NCI-H2227 (cell line): ENCODE results near the gene LSMEM2.
"Not testable (repeated sequence)": the region's sequence is repeated elsewhere in the genome, so short reads cannot be mapped to it uniquely, and the experiment has no call there.

Experiments used
- DNase-seq: peaks from one replicate; lab custom pipeline; 2025; ENCODE audit not compliant: unreplicated experiment; lab: John Stamatoyannopoulos, UW

The LSMEM2 gene

GRCh38 chr3:50245831-50246516, 32.9 kb upstream of the LSMEM2 start:
- DNase-seq, result peak; percentile 90

GRCh38 chr3:50246517-50246954, 32.4 kb upstream of the LSMEM2 start:
- DNase-seq, result no peak

GRCh38 chr3:50248387-50248786, 30.5 kb upstream of the LSMEM2 start:
- no peak for DNase-seq

DNA sequence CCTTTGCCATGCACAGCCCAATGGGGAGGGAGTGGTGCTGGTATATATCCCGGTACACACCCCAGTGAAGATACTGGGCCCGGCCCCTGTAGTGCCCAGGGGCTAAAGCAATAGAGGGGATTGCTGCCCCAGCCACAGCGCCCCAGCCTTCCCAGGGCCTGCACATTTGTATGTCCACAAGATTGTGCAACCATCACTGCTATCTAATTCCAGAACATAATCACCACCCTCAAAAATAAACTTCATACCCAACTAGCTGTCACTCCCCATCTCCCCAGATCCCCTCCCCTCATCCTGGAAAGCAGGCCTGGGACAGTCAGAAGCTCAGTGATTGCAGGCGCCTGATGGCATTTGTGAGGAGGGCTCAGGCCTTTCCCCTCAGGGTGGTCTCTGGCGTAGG, 29.4 kb upstream of the LSMEM2 start:
- DNase-seq, result no peak

DNA sequence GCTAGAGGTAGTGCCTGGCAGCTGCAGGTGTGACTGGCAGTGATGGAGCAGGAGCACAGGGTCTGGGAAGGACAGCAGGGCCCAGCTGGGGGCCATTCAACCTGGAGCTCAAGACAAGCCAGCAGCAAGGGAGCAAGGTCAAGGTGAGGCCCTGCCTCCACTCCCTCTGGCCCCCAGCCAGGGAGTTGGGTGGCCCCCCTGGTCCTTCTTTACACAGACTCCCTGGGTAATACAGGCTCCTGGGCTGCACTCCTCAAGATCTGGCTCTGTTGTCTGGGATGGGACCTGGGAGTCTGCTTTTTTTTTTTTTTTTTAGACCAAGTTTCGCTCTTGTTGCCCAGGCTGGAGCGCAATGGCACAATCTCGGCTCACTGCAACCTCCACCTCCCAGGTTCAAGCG, 28.4 kb upstream of the LSMEM2 start:
- DNase-seq, result no peak

GRCh38 chr3:50251220-50251619, 27.7 kb upstream of the LSMEM2 start:
- no peak for DNase-seq

GRCh38 chr3:50254577-50255250, 24.2 kb upstream of the LSMEM2 start:
- no peak for DNase-seq

DNA sequence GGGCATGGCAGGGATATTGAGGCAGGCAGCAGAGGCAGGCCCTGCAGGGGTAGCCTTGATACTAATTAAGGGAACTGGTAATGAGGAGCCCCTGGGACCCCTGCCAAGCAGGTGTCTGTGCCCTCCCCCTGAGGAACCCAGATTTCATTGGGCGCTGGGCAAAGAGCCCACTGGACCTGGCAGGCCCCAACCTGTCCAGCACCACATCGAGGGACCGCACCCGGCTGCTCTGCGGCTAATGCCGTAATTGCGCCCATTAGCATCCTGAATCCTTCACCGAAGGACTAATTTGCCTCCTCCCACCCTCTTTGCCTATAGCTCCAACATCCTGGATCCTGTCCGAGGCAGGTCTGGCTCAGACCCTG, 23.7 kb upstream of the LSMEM2 start:
- no peak for DNase-seq

DNA sequence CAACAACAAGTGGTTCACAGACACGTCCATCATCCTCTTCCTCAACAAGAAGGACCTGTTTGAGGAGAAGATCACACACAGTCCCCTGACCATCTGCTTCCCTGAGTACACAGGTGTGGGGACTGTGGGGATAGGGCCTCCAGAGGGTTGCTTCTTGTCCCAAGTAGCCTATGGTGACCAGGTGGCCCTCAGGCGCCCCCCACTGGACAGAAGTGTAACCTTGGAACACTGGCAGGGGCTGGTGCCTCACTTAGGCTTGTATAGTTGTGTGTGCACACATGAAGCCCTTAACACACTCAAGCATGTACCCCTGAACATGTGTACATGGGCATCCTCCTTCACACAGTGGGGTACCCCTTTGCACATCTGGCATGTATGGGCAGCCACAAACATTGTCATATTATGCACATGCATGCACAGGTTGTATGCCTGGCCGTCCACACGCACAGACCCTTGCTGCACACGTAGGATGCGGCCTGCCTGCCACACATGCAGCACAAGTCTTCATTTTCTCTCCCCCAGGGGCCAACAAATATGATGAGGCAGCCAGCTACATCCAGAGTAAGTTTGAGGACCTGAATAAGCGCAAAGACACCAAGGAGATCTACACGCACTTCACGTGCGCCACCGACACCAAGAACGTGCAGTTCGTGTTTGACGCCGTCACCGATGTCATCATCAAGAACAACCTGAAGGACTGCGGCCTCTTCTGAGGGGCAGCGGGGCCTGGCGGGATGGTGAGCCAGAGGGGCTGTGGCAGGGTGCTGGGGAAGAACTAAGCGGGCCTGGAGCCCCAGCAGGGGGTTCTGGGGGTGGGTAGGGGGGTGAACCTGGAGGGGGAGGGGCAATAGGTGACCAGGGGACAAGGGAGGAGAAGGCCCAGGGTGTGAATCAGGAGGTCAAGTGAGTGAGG, 21.7 kb upstream of the LSMEM2 start:
- peak; percentile 23 for DNase-seq

DNA sequence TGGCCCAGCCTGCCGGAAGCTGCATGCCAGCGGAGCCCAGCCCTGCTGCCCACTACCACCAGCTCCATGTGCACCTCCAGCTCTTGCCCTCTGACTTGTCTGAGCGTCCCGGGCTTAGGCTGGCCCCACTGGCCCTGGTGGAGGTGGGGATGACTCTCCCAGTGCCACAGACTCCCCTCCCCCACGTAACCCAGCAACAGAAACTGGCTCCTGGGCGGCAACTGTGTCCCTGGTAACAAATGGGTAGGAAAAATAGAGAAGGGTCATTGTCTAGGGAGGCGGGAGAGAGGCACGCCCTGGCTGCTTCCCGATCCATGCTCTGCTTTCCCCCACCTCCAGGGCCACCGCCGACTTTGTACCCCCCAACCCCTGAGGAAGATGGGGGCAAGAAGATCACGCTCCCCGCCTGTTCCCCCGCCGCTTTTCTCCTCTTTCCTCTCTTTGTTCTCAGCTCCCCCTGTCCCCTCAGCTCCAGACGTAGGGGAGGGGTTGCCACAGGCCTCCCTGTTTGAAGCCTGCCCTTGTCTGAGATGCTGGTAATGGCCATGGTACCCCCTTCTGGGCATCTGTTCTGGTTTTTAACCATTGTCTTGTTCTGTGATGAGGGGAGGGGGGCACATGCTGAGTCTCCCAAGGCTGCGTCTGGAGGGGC, 20.7 kb upstream of the LSMEM2 start:
- DNase-seq, result peak; percentile 72

- DNase-seq, result no peak
Observed at GRCh38 chr3:50258979-50259378, 19.9 kb upstream of the LSMEM2 start.

GRCh38 chr3:50259432-50260026, 19.4 kb upstream of the LSMEM2 start:
- peak; percentile 17 for DNase-seq

DNA sequence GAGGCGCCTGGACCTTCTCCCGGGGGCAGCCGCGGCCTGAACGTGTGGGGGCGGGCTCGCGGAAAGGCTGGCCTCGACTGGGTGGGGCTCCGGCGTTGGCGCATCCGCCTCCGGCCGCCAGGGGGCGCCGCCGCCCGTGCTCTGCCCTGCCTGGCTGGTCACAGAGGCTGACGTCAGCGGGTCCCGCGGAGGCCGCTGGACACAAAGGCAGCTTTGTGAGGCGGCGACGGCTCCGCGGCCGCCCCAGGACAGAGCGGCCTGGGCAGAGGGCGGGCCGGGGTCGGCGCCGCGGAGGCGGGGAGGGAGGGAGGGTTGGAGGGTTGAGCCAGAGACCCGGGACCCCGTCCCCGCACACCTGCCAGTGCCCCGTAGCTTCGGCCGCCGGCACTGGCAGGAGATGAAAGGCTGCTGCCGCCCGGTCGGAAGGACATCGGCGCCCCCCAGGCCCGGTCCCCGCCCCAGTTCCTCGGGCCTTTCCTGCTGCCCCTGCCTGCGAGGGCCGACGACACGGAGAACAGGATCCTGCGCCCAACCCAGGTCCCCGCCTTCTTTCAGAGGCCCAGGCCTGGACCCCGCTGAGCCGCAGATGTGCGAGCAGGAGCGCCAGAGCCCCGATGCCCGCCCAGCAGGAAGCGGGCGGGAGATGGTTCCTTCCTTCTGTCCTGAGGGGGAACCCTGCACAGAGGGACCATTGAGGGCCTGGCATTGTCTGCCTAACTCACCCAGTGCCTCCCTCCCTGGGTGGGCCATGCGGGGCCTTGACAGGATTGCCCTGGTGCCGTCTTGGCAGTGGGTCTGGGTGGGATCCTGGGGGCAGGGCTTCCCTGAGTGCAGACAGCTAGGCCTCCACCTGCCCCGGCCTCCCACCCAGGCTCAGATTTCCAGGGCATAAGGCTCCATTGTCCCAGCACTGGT, 18.6 kb upstream of the LSMEM2 start:
- peak; percentile 89 for DNase-seq

DNA sequence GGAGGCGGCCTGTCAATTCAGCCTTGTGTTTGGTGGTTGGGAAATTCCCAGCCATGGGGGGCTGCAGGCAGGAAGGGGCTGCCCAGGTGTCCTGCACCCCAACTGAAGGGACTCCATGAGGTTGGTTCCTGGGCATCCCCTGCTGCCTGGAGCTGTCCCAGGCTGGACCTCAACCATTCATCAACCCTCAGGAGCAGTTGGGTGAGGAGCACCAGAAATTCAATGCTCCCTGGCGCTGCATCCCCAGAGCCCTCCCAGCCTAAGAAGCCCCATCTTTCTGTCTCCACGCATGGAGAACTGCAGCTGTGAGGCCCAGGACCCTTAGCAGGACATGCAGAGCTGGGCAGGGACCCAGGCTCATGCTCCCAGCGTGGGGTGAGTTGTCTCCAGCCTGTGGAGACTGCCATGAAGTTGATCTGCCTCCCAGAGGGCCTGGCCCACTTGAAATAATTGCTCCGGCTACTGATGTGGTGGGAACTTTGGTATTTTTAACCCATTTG, 17.9 kb upstream of the LSMEM2 start:
- DNase-seq, result peak; percentile 19

DNA sequence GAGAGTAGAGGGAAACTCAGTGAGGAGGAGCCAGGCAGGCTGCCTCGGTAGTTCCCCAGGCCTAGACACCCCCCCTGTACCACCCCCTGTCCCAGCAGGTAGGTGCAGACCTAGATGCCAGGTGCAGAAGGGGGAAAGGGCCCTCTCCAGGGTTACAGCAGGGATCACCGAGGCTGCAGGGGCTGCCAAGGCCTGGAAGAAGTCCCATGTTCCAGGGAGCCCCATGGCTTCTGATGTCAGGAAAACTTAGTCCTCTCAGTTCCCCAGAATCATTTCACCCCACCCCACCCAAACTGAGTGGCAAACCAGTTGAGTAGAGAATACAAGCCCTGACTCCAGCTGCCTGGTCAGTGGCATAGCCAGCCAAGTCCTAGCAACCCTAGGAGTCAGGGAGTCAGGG, 17.4 kb upstream of the LSMEM2 start:
- DNase-seq, result no peak

DNA sequence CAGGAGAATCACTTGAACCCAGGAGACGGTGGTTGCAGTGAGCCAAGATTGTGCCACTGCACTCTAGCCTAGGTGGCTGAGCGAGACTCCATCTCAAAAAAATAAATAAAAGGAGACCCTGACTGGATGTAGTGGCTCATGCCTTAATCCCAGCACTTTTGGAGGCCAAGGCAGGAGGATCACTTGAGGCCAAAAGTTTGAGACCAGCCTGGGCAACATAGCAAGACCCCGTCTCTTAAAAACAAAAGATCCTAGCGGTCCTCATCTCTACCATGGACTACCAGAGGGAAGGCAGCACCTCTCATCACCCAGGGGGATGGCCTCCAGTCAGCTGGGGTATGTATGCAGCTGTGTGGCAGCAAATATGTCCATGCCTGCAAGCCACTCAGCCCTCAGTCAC, 16.7 kb upstream of the LSMEM2 start:
- not testable (repeated sequence) for DNase-seq

GRCh38 chr3:50262778-50263177, 16.1 kb upstream of the LSMEM2 start:
- DNase-seq, result no peak

DNA sequence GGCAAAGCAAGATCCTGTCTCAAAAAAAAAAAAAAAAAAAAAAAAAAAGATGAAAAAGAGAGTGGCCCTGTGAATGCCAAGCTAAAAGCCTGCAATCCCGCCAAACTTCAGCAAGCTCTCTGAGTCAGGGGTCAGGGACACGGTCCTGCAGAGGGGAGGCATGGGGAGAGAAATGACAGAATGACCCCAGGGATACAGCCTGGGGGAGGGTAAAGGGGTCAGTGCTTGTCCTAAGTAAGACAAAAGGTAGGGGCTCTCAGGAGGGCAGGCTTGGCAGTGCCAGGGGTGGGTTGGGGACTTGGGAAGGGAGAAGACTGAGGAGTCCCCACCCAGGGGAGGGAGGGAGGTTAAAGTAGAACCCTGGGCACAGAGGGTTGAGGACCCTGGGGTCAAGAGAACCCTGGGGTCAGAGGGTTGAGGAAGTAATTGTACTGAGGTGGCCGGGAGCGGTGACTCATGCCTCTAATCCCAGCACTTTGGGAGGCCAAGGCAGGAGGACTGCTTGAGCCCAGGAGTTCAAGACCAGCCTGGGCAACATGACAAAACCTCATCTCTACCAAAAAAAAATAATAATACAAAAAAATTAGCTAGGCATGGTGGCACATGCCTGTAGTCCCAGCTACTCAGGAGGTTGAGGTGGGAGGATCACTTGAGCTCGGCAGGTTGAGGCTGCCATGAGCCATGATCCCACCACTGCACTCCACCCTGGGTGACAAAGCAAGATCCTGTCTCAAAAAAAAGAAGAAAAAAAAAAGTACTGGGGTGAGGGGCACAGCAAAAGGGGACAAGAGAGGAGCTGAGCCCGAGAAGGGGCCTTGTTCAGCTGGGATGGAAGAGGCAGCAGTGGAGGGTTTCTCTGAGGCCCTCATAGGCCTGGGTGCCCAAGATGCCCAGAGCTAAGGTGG, 15.2 kb upstream of the LSMEM2 start:
- DNase-seq, result no peak
